GM21619 (cell line): Measurements from ENCODE around the gene HIPK4.
"Not testable (repeated sequence)": the region's sequence is repeated elsewhere in the genome, so short reads cannot be mapped to it uniquely, and the experiment has no call there.

ENCODE experiments used
- ATAC-seq: cut with Tn5 transposase; IDR thresholded peaks from one replicate; pipeline ENCODE4 v1.9.1; 2021; ENCODE audit not compliant: unreplicated experiment

The HIPK4 gene

DNA sequence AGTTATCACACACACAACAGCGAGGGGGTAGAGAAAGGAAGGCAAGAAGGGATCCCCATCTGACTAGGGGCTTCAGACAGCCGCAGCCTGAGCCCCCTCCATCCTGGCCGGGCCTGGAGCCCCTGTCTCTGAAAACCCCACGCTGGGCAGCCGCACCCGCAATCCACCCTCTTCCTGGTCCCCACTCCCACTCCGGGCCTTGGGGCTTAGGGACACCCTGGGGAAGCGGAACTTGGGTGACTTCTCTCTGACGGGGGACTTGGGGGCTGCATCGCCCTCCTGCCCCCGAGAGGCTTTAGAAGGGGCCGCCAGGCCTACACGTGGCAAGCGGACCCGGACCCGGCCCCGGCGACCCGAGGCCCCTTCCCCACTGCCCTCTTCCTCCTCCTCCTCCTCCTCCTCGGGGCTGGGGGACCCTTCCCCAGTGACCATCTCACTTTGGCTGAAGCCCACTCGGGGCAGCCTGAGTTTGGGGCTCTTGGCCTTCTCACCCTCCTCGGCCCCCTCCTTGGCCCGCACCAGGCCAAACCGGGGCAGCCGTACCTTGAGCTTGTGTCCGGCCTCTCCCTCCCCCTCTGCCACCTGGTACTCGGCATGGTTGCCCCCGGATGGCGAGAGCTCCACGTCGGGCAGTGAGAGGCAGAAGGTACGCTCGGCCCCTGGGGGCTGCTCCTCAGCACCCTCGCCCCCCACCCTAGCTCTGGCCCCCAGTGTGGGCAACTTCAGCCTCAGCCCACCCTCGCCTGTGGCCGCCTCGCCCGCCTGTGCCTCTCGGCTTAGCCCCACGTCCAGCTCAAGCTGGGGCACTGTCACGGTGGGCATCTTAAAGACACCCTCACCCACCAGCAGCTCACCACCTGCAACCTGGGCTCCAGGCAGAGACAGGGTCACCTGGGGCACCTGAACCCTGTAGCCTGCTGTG lies 4.2 kb upstream of the HIPK4 start:
- ATAC-seq: no peak

DNA sequence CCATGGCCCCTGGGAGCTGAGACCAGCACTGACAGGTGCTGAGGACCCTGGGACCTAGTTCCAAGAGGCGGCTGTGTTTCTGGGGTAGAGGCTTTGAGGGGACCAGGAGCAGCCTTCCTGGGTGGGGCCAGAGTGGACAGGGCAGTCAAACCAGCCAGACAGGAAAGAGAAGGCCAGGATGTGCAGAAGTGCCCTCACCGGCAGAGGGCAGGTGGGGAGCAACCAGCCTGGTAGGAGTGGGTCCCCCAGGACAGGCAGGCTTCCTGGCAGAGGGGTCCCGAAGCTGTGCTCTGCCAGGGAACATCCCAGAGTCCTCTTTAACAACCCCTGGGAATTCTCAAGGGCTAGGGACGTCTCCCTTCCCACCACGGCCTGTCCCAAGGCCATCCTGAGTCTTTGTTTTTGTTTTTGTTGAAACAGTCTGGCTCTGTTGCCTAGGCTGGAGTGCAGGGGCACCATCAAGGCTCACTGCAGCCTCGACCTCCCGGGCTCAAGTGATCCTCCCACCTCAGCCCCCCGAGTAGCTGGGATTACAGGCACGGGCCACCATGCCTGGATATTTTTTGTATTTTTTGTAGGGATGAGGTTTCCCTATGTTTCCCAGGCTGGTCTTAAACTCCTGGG lies 3.0 kb upstream of the HIPK4 start:
- ATAC-seq: no peak

DNA sequence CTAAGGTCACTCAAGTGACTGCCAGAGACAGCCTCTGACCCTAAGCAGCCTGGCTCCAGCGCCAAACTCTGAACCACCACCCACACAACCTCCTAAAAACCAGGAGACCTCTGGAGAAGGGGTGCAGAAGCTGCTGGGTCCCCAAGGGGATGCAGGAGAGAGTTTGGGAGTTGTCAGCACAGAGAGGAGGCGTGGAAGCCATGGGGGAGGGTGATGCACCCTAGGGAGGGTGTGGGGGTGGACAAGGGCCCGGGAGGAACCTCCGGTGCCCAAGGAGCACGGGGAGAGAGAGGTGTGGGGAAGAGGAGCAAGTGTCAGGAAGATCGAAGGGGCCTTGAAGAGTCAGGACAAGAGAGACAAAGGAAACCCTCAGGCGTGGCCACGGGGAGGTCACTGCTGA lies 2.1 kb upstream of the HIPK4 start:
- ATAC-seq: no peak

DNA sequence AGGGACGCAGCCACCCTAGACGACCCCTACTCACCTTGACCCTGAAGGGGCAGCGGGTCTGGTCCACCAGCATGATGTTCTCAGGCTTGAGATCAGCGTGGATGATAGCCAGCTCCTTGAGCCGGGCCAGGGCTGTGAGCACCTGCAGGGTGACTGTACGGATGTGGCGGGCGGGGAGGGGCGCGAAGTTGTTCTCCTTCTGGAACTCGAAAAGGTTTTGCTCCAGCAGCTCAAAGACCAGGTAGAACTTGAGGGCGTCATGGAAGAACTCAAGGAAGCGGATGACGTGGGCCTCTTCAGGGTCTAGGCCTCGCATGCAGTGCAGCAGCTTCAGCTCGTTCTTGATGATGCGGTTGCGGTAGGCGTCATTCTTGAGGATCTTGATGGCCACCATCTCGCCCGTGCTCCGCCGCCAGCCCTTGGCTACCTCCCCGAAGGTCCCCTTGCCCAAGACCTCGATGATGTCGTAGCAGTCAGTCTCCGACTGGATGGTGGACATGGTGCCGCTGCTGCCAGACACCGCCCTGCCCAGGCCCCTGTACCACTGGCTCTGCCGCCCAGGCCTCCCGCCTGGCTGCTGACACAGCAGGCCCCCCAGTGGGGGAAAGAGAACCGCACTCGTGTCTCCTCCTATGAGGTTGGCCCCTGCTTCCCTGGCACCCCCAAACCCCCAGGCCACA lies 437 bp downstream of the HIPK4 start:
- ATAC-seq: no peak

DNA sequence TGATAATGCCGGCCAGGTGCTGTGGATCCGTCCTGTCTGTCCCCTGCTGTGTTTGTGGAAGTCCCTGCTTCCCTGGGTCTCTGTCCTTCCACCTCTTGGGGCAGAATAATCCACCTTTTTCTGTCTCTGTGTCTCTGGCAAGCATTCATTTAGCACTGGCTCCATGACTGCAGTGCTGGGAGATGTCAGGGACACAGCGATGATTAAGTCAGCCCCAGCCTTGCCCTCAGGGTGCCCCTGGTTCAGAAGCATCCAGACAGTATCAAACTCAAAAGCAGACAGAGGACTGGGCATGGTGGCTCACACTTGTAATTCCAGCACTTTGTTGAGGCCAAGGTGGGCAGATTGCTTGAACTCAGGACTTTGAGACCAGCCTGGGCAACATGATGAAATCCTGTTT lies 1.5 kb downstream of the HIPK4 start:
- no peak for ATAC-seq

DNA sequence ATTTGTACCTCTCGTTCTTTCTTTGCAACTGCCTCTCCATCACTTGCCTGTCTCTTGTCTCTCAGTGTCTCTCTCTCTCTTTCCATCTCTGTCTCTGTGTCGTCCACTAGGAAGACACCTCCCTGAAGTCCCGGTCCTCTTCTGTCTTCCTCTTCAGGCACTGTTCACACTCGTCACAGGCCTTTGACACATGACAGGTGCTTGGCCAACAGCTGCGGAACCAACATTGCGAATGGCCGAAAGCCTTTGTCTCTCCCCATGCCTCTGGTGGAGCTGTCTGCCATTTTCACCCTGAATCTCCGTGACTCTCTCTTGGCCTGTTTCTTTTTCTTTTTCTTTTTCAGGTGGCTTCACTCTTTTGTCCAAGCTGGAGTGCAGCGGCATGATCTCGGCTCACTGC lies 2.8 kb downstream of the HIPK4 start:
- ATAC-seq: no peak

DNA sequence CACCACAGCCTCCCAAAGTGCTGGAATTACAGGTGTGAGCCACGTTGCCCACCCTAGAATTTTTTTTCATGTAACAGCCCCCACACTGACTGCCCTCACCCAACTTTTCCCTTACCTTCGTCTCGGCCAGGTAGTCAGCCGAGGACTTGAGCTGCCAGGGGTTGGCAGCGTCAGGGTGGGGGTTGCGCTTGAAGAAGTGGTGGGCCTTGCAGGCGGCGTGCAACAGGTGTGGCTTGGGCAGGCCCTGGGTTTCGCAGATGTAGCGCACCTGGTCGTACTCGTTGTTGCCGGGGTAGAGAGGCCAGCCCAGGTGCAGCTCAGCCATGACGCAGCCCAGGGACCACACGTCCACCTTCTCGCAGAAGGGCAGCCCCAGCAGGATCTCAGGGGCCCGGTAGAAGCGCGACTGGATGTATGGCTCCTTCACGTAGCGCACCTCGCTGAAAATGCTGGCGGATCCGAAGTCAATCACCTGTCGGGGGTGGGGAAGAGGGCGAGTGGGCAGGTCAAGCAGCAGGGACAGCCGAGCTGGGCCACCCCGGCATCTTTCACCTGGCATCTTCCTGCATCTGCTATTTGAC lies 6.2 kb downstream of the HIPK4 start:
- no peak for ATAC-seq

DNA sequence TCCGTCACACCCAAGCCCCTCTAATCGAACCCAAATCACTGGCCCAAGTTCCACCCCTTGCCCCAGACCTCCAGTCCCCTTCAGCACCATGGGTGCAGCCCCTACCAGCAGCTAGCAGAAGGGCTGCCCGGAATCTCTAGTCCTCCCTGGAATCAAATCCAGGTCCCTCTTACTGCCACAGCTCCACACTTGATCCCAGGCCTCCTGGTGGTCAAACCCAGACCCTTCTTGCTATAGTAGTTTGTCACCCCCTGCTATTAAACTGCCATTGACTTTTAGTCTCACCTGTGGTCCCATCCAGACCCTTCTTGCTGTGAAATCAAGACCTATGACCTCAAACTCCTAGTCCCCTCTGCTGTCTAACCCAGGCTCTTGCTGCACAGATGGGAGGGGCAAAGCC lies 8.7 kb downstream of the HIPK4 start:
- no peak for ATAC-seq

DNA sequence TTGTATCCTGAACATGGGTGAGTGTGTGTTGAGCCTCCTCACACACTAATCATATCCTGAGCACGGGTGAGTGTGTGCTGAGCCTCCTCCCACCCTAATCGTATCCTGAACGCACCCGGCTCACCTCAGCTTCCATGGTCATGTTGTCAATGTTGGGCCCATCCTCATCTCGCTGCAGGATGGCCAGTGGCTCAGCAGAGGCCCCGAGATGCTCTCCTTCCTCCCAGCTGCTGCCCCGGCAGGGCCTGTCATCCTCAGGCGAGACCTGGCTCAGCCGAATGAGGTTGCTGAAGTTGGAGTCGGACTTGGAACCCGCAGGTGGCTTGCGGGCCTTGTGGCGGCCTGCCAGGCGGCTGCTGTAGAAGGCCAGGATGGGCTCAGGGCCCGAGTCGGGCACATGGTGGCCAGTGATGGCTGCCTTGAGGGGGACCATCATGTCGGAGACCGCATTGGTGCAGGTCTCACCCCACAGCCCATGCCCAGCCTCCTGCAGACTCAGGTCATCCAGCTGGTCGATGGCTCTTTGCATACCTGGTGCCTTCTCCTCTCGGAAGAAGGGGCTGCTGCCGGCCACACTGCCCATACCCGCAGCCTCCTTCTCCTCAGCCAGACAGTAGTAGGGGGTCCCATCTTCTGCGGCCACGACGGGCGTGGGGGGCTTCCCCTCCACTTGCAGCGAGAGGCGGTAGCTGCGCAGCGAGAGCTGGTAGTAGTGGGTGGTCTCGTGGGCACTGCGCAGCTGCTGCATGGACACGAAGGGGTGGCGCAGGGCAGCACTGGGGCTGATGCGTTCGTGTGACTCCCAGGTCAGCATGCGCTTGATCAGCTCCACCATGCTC lies 9.6 kb downstream of the HIPK4 start:
- no peak for ATAC-seq

DNA sequence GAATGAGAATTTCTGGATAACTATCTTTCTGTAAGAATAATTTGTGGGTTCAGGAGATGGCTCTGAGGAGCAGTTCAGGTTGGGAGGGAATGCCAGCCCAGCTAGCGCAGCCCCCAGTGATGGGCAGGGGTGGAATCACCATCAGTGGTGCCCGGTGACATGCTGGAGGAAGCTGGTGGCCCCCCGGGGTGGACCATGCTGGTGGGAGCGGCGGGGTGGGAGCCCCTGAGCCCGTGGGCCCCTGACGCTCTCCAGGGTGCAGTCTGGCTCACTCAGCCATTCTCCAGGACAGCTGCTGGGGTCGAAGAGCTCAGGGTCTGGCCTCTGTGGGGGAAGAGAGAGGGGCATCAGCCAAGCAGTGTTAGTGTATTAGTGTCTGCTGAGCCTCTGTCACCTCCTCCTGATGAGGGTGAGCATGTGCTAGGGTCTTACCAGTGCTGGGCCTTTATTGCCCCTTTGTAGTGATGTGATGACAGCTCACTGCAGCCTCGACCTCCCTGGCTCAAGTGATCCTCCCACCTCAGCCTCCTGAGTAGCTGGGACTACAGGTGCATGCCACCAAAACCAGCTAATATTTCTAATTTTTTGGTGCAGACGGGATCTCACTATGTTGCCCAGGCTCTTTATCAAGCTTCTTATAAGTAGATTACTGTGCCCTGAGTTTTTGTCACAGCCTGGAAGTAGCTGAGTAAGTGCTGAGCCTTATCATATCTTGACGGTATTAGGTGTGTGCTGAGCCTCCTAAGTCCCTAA lies 10.4 kb downstream of the HIPK4 start:
- ATAC-seq: no peak

DNA sequence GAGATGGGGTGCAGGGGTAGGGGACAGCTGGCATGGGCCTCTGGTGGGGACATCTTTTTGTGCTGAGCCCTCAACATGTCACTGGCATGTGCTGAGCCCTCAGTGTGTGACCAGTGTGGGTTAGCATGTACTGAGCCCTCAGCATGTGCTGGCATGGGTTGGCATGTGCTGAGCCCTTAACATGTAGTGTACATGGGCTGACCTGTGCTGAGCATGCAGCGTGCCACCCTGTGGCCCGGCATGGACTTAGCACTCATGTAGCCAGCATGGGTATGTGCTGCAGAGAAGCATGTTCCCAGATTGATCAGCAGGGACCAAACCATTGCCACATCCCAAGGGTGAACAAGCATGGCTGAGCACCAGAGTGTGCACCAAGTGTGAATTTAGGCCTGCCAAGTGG lies 11.5 kb downstream of the HIPK4 start:
- no peak for ATAC-seq

DNA sequence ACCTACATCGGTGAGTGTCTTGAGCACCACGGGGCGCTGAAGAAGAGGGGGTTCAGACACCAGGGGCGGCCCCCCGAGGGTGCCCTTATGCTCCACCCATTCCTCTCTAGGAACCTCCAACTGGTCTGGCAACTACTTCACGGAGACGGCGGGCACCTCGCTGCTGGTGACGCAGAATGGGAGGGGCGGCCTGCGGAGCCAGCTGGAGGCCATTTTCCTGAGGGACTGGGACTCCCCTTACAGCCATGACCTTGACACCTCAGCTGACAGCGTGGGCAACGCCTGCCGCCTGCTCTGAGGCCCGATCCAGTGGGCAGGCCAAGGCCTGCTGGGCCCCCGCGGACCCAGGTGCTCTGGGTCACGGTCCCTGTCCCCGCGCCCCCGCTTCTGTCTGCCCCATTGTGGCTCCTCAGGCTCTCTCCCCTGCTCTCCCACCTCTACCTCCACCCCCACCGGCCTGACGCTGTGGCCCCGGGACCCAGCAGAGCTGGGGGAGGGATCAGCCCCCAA lies 12.1 kb downstream of the HIPK4 start:
- ATAC-seq: no peak

DNA sequence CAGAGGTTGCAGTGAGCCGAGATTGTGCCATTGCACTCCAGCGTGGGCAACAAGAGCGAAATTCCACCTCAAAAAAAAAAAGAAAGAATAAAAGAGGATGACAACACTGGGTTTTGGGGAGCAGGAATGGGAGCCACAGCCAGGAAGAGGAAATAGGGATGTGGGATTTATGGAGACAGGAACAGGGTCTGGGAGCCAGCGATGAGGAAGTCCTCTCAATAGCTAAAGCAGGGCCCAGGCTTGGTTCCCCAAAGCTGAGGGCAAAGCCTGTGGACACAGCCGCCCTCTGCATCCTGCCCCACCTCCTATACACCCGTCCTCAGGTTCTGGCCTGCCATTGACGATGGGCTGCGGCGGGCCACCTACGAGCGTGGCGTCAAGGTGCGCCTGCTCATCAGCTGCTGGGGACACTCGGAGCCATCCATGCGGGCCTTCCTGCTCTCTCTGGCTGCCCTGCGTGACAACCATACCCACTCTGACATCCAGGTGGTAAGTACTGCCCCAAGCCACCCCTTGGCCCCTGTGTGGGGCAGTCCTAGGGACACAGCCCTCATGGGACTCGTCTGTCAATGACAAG lies 13.6 kb downstream of the HIPK4 start:
- ATAC-seq: no peak

DNA sequence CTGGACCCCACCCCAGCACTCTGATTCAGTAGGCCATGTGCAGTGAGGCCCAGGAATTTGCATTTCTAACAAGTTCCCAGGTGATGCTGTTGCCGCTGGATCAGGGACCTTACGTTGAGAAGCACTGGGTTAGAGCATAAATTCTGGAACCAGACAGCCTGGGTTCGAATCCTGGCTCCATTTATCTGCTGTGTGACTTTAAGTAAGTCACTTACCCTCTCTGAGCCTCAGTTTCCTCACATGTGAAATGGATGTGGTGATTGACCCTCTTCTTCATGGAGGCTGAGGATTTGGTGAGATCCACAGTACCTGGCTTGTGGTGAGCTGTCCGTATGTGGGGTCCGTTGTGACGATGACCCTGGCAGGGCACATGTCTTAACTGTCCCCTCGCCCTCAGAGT lies 15.9 kb downstream of the HIPK4 start:
- ATAC-seq: no peak

DNA sequence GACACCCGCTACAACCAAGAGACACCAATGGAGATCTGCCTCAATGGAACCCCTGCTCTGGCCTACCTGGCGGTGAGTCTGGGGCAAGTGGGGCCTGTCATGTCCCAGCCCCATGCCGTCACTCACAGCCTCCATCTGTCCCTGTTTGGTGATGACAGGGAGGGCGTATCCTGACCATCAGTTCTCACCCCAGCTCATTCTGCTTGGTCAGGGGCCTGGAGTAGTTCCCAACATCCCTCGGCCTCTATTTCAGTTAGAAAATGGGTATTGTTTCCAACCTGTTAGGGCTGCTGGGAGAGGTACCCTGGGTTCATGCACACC lies 18.2 kb downstream of the HIPK4 start:
- ATAC-seq: no peak

DNA sequence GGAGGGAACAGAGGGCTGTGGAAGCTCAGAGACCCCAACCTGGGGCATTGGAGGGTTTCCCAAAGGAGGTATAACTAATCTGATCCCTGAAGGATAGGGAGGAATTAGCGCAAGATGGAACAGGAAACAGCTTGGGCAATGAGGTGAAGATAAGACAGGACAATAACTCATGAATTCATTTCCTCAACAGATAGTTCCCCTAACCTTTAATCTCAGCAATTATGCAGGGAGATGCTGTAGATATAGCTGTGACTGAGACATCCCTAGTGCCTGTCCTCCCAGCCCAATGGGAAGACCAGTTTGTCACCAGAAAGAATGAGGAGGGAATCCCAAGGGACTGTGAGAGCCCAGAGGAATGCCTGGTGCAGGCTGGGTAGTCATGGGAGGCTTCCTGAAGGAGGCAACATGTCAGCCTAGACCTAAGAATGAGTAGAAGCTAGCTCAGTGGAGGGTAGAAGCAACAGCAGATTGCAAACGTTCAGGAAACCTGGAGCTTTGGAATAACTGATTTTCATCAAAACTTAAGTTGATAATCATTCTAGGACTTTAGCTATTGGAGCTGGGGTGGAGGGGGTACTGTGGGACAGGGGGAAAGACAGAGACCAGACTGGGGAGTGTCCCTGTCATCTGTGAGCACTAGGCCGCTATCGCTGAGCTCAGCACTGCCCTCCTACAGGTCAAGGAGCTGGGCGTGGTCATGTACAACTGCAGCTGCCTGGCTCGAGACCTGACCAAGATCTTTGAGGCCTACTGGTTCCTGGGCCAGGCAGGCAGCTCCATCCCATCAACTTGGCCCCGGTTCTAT lies 18.8 kb downstream of the HIPK4 start:
- ATAC-seq: no peak

DNA sequence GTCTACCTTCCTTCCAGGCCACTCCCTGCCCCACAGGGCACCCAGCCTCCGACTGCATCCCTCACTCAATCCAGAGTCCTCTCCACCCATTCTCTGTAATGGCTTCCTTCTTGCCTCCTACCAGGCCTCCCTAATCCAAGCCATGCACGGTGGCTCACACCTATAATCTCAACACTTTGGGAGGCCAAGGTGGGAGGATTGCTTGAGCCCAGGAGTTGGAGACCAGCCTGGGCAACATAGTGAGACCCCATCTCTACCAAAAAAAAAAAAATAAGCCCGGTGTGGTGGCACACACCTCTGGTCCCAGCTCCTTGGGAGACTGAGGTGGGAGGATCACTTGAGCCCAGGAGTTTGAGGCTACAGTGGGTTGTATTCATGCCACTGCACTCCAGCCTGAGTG lies 19.7 kb downstream of the HIPK4 start:
- ATAC-seq: not testable (repeated sequence)

DNA sequence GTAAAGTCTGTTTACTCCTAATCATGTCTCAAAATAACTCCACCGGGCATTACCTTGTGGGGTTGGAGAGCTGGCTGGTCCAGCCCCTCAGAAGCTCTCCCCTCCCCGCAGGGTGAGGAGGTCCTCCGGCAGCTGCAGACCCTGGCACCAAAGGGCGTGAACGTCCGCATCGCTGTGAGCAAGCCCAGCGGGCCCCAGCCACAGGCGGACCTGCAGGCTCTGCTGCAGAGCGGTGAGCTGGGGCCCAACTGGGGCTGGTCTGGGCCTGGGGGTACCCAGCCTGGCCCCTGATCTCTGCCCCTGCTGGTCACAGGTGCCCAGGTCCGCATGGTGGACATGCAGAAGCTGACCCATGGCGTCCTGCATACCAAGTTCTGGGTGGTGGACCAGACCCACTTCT lies 20.2 kb downstream of the HIPK4 start:
- ATAC-seq: no peak
